Stomach (tissue), 4 donors: ENCODE measurements around the gene KIF3C.

Experiments
- CTCF ChIP-seq, 7 experiments: fragments of 450-650 bp in 4 of 7; fragments of 200-600 bp in 3 of 7; sonication (generic) in 3 of 7; IDR thresholded peaks; one replicate each; pipeline ENCODE4 v1.5.1; 2016 to 2019; ENCODE audit warnings: antibody characterized with exemption in 7 of 7, control low read depth in 2 of 7, mild to moderate bottlenecking in 1 of 7
- EP300 ChIP-seq: sonication (generic); formaldehyde crosslinking; IDR thresholded peaks from one replicate; pipeline ENCODE4 v1.6.1; 2017; ENCODE audit warnings: antibody characterized with exemption
- POLR2A ChIP-seq, 4 donors: fragments of 450-650 bp; IDR thresholded peaks; one replicate each; pipeline ENCODE4 v1.6.1; 2016; ENCODE audit warnings: antibody characterized with exemption in 4 of 4, control low read depth in 2 of 4, mild to moderate bottlenecking in 1 of 4, moderate library complexity in 1 of 4
- POLR2AphosphoS5 ChIP-seq, 3 donors: sonication (generic); formaldehyde crosslinking; IDR thresholded peaks; one replicate each; pipeline ENCODE4 v1.6.1; 2016; ENCODE audit warnings: antibody characterized with exemption in 3 of 3

DNA sequence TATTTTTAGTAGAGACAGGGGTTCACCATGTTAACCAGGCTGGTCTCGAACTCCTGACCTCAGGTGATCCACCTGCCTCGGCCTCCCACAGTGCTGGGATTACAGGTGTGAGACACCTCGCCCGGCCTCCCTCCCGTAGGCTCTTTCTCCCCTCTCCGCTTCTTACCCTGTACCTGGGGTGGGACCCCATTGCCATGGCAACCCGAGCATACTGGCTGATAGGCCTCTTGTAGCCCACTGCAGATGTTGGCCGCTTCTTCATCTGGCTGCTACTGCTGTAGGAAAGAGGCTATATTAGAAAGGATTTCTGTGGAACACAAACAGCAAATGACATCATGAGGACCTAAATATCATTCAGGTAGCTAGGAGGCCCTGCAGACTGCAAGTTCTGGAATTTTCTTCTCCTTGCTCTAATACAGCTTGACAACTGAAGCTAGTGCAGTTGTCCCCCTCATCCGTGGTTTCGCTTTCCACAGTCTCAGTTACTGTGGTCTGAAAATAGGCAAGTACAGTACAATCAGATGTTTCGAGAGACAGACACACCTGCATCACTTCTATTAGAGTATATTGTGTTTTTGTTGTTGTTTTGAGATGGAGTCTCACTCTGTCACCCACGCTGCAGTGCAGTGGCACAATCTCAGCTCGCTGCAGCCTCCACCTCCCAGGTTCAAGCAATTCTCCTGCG, 52.4 kb downstream of the KIF3C start:
- TF ChIP-seq CTCF (IDR thresholded peaks at IDR 0.05) = no peak
- TF ChIP-seq EP300 = no peak
- no peak for TF ChIP-seq POLR2A (IDR thresholded peaks at IDR 0.05)
- TF ChIP-seq POLR2AphosphoS5 (IDR thresholded peaks at IDR 0.05) = no peak
